HG03139 (cell line): ENCODE measurements around the gene SMYD3.

Experiments
- ATAC-seq: cut with Tn5 transposase; IDR thresholded peaks from one replicate; pipeline ENCODE4 v1.9.1; 2021; ENCODE audit not compliant: unreplicated experiment

SMYD3 gene

GRCh38 chr1:246471688-246472087 is 35.4 kb downstream of the SMYD3 start:
- no peak for ATAC-seq

GRCh38 chr1:246470585-246470984 is 36.5 kb downstream of the SMYD3 start:
- ATAC-seq: no peak

- no peak for ATAC-seq
These were observed 44.1 kb downstream of the SMYD3 start for GRCh38 chr1:246462986-246463385.

- ATAC-seq: no peak
These were observed 46.7 kb downstream of the SMYD3 start for GRCh38 chr1:246460406-246460805.

GRCh38 chr1:246459221-246459620 is 47.9 kb downstream of the SMYD3 start:
- no peak for ATAC-seq

GRCh38 chr1:246455476-246455875 is 51.6 kb downstream of the SMYD3 start:
- no peak for ATAC-seq

GRCh38 chr1:246454655-246455054 is 52.4 kb downstream of the SMYD3 start:
- ATAC-seq: no peak

- no peak for ATAC-seq
These were observed 56.3 kb downstream of the SMYD3 start for GRCh38 chr1:246450611-246451251.

GRCh38 chr1:246448373-246448772 is 58.7 kb downstream of the SMYD3 start:
- ATAC-seq: no peak

GRCh38 chr1:246447501-246447900 is 59.6 kb downstream of the SMYD3 start:
- no peak for ATAC-seq

GRCh38 chr1:246445503-246445902 is 61.6 kb downstream of the SMYD3 start:
- no peak for ATAC-seq

- no peak for ATAC-seq
These were observed 62.5 kb downstream of the SMYD3 start for GRCh38 chr1:246444617-246445016.

- ATAC-seq: no peak
These were observed 69.1 kb downstream of the SMYD3 start for GRCh38 chr1:246437961-246438360.

GRCh38 chr1:246435421-246436041 is 71.5 kb downstream of the SMYD3 start:
- no peak for ATAC-seq

GRCh38 chr1:246434335-246434734 is 72.7 kb downstream of the SMYD3 start:
- no peak for ATAC-seq

- no peak for ATAC-seq
These were observed 78.4 kb downstream of the SMYD3 start for GRCh38 chr1:246428542-246429308.

- no peak for ATAC-seq
These were observed 79.5 kb downstream of the SMYD3 start for GRCh38 chr1:246427611-246428010.

- no peak for ATAC-seq
These were observed 81.2 kb downstream of the SMYD3 start for GRCh38 chr1:246425895-246426294.

- no peak for ATAC-seq
These were observed 81.8 kb downstream of the SMYD3 start for GRCh38 chr1:246425139-246425794.

- no peak for ATAC-seq
These were observed 86.8 kb downstream of the SMYD3 start for GRCh38 chr1:246420300-246420699.

GRCh38 chr1:246418565-246419312 is 88.3 kb downstream of the SMYD3 start:
- no peak for ATAC-seq
